ENCODE data around the gene NBEA.

NBEA gene

GRCh38 chr13:35378939-35379338 lies 436.9 kb downstream of the NBEA start:
- no peak overlapping the region for H3K27ac ChIP-seq (ENCODE audit: extremely low read depth, low read depth, low read length)
- ChIA-PET CTCF (no interaction called here), POLR2A (no interaction called here)
- H3K9me3 ChIP-seq (ENCODE audit: control insufficient read depth, insufficient read depth, low read depth, low read length) = no peaks in the 10 kb centered on the region
- TF ChIP-seq FEZF1 (tag by site-specific recombination; IDR thresholded peaks at IDR 0.05) (no peak), ZNF292 (tag by site-specific recombination; IDR thresholded peaks at IDR 0.05; ENCODE audit: borderline replicate concordance, low read depth) (no peak), ZNF302 (tag by site-specific recombination; IDR thresholded peaks at IDR 0.05; ENCODE audit: low read depth) (no peak), ZNF670 (tag by site-specific recombination; IDR thresholded peaks at IDR 0.05; ENCODE audit: low read depth) (no peak), ZNF157 (tag by site-specific recombination; IDR thresholded peaks at IDR 0.05) (no peak)
- no peaks in the 10 kb centered on the region for H3K36me3 ChIP-seq (ENCODE audit: control insufficient read depth in 2 of 2, insufficient read depth in 1 of 2, low read length in 2 of 2)
- H3K4me3 ChIP-seq (ENCODE audit: low read depth, low read length) = no peak overlapping the region
- H3K4me1 ChIP-seq (ENCODE audit: control insufficient read depth, insufficient read depth, low read length) = no peaks in the 10 kb centered on the region

GRCh38 chr13:35379663-35380062 lies 437.6 kb downstream of the NBEA start:
- no peaks in the 10 kb centered on the region for H3K36me3 ChIP-seq (ENCODE audit: control insufficient read depth in 2 of 2, insufficient read depth in 1 of 2, low read length in 2 of 2)
- no peak for TF ChIP-seq ZNF175 (tag by site-specific recombination; IDR thresholded peaks at IDR 0.05)
- H3K4me1 ChIP-seq (ENCODE audit: control insufficient read depth, insufficient read depth, low read length) = no peaks in the 10 kb centered on the region
- no peaks in the 10 kb centered on the region for H3K9me3 ChIP-seq (ENCODE audit: control insufficient read depth, insufficient read depth, low read depth, low read length)
- H3K27ac ChIP-seq (ENCODE audit: extremely low read depth, low read depth, low read length) = no peak overlapping the region
- CTCF ChIA-PET = interaction anchor here (0.6 kb wide), 1 partner anchor 726 kb away, joined by 5 read pairs; no protein-coding TSS in a partner anchor
- H3K4me3 ChIP-seq (ENCODE audit: low read depth, low read length) = no peak overlapping the region
- POLR2A ChIA-PET = no interaction called here

DNA sequence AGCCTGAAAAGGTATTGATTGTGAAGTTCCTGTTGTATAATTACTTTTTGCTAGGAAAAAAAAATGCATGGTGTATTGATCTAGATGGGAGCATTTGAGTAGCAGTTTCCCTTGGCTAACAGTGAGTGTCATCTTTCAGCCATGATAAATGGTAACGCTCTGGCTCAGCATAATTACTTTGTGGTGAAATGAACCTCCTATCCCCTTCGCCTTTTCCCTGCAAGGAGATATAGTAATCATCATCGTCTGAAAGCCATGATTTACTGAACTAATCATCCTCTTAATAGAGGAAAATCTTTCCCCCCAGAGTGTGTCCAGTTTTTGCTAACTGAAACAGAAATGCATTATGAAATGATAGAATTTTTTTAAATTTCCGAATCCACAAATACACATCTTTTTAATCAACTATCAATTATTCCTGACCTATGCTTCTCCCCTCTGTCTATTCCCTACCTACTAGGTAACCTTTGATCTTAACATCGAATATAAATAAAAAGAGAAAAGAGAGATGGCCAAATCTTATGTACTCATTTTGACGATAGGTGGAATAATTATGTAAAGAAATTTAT lies 445.7 kb downstream of the NBEA start:
- TF ChIP-seq IKZF3 (tag by site-specific recombination; IDR thresholded peaks at IDR 0.05) (no peak), FEZF1 (tag by site-specific recombination; IDR thresholded peaks at IDR 0.05) (peak; percentile 46; the same call in 1 of the 2 replicates)
- Histone ChIP-seq H3K27ac (ENCODE audit: extremely low read depth, low read depth, low read length) (no peak overlapping the region), H3K36me3 (ENCODE audit: control insufficient read depth in 2 of 2, insufficient read depth in 1 of 2, low read length in 2 of 2) (no peaks in the 10 kb centered on the region), H3K4me3 (ENCODE audit: low read depth, low read length) (no peak overlapping the region), H3K4me1 (ENCODE audit: control insufficient read depth, insufficient read depth, low read length) (peaks cover 8% of the 10 kb centered on the region; the same call in 1 of the 2 replicates), H3K9me3 (ENCODE audit: control insufficient read depth, insufficient read depth, low read depth, low read length) (no peaks in the 10 kb centered on the region)
- ChIA-PET POLR2A (no interaction called here), CTCF (no interaction called here)

DNA sequence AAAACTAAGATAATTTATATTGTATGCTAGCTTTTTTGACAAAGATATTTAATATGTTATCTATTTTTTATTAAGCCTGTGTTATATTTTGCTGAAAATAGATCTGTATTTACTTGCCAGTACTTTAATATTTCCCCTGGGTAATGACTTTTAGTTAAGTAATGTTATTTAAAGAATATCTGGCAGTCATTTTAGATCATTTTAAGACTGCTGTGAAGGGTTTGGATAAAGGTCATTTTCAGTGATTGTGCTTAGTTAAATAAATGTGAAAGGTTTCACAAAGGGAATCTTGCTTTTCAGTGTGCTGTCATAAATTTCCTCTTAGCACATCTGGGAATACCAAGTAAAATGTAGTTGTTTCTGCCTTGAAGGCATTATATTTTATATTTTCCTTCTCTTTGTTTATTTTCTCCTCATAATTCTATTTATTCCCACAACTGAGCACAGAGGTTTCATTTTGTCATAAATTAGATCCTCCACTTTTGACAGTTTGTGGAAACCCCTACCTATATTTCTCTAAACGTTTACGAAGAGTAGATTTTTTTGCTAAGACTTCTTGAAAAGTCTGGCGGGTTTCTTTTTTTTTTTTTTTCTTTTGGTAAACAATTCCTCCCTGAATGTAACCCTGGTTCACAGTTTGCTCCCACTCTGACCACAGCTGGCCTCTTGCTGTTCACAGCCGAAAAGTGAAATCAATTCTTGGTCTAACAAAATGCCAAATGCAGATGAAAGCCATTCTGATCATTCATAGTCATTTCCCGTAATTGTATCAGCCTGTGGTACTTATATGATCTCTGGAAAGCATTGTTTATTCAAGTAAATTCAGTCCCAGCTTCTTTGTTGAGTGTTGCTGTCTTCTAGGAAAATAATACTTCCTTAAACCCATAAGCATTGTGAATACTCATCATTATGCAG lies 446.6 kb downstream of the NBEA start:
- CTCF ChIA-PET = no interaction called here
- POLR2A ChIA-PET = no interaction called here
- peaks cover 8% of the 10 kb centered on the region; the same call in 1 of the 2 replicates for H3K4me1 ChIP-seq (ENCODE audit: control insufficient read depth, insufficient read depth, low read length)
- TF ChIP-seq ZNF654 (tag by site-specific recombination; IDR thresholded peaks at IDR 0.05; ENCODE audit: low read depth) = no peak
- TF ChIP-seq, protein P1, sequence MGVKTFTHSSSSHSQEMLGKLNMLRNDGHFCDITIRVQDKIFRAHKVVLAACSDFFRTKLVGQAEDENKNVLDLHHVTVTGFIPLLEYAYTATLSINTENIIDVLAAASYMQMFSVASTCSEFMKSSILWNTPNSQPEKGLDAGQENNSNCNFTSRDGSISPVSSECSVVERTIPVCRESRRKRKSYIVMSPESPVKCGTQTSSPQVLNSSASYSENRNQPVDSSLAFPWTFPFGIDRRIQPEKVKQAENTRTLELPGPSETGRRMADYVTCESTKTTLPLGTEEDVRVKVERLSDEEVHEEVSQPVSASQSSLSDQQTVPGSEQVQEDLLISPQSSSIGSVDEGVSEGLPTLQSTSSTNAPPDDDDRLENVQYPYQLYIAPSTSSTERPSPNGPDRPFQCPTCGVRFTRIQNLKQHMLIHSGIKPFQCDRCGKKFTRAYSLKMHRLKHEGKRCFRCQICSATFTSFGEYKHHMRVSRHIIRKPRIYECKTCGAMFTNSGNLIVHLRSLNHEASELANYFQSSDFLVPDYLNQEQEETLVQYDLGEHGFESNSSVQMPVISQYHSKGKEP (tag by site-specific recombination; IDR thresholded peaks at IDR 0.05) = no peak
- TF ChIP-seq ZNF211 (tag by site-specific recombination; IDR thresholded peaks at IDR 0.05; ENCODE audit: low read depth) = no peak
- TF ChIP-seq, protein P2, sequence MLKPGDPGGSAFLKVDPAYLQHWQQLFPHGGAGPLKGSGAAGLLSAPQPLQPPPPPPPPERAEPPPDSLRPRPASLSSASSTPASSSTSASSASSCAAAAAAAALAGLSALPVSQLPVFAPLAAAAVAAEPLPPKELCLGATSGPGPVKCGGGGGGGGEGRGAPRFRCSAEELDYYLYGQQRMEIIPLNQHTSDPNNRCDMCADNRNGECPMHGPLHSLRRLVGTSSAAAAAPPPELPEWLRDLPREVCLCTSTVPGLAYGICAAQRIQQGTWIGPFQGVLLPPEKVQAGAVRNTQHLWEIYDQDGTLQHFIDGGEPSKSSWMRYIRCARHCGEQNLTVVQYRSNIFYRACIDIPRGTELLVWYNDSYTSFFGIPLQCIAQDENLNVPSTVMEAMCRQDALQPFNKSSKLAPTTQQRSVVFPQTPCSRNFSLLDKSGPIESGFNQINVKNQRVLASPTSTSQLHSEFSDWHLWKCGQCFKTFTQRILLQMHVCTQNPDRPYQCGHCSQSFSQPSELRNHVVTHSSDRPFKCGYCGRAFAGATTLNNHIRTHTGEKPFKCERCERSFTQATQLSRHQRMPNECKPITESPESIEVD (tag by site-specific recombination; IDR thresholded peaks at IDR 0.05) = peak; percentile 29; the same call in 1 of the 2 replicates
- TF ChIP-seq SP3 (tag by site-specific recombination; IDR thresholded peaks at IDR 0.05) = no peak
- TF ChIP-seq, protein P3, sequence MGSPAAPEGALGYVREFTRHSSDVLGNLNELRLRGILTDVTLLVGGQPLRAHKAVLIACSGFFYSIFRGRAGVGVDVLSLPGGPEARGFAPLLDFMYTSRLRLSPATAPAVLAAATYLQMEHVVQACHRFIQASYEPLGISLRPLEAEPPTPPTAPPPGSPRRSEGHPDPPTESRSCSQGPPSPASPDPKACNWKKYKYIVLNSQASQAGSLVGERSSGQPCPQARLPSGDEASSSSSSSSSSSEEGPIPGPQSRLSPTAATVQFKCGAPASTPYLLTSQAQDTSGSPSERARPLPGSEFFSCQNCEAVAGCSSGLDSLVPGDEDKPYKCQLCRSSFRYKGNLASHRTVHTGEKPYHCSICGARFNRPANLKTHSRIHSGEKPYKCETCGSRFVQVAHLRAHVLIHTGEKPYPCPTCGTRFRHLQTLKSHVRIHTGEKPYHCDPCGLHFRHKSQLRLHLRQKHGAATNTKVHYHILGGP (tag by site-specific recombination; IDR thresholded peaks at IDR 0.05) = peak; percentile 26; the same call in 1 of the 2 replicates
- no peak for TF ChIP-seq ZNF596 (tag by site-specific recombination; IDR thresholded peaks at IDR 0.05)
- no peaks in the 10 kb centered on the region for H3K36me3 ChIP-seq (ENCODE audit: control insufficient read depth in 2 of 2, insufficient read depth in 1 of 2, low read length in 2 of 2)
- no peaks in the 10 kb centered on the region for H3K9me3 ChIP-seq (ENCODE audit: control insufficient read depth, insufficient read depth, low read depth, low read length)
- no peak overlapping the region for H3K4me3 ChIP-seq (ENCODE audit: low read depth, low read length)
- no peak overlapping the region for H3K27ac ChIP-seq (ENCODE audit: extremely low read depth, low read depth, low read length)
